Activated CD4-positive, CD25-positive, alpha-beta regulatory T cell treated with anti-CD3 and anti-CD28 coated beads, Interleukin-2, amount 50 U/mL, for 16 hours (primary cell): ENCODE measurements around the gene KCNH2.

Experiments
- DNase-seq: peaks from one replicate; pipeline ENCODE4 v3.0.0-alpha.2; 2020; ENCODE audit warnings: low read depth, low spot score

KCNH2 gene

DNA sequence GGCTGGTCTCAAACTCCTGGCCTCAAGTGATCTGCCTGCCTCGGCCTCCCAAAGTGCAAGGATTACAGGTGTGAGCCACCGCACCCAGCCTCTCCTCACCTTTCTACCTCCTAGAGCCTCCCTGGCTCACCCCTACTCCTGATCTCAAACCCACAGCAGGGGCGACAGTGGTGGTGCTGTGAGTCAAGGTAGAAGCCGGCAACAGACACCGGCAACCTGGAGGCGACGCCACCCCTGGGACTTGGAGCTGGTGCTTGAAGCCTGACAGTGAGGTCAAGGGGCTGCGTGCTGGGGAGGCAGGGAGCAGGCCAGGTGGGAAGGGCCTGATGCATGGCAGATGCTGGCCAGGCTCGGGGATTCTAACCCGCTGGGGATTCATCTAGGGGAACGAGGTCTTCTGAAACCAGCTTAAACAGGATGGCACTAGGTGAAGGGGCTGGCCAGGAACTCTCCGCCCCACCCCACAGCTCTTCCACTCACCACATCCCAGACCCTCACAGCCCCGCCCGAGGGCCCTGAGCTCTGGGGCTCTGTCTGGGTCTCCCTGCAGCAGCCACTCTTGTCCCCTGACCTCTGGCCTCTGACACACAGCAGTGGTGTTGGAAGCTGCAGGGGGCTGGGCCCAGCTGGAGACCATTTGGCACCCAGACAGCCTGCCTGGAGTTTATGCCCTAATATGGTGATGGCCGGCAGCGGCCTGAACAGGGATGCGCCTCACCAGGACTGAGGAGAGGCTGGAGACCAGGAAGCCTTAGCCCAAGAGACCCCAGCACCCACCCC is 16.4 kb downstream of the KCNH2 start:
- DNase-seq = no peak

DNA sequence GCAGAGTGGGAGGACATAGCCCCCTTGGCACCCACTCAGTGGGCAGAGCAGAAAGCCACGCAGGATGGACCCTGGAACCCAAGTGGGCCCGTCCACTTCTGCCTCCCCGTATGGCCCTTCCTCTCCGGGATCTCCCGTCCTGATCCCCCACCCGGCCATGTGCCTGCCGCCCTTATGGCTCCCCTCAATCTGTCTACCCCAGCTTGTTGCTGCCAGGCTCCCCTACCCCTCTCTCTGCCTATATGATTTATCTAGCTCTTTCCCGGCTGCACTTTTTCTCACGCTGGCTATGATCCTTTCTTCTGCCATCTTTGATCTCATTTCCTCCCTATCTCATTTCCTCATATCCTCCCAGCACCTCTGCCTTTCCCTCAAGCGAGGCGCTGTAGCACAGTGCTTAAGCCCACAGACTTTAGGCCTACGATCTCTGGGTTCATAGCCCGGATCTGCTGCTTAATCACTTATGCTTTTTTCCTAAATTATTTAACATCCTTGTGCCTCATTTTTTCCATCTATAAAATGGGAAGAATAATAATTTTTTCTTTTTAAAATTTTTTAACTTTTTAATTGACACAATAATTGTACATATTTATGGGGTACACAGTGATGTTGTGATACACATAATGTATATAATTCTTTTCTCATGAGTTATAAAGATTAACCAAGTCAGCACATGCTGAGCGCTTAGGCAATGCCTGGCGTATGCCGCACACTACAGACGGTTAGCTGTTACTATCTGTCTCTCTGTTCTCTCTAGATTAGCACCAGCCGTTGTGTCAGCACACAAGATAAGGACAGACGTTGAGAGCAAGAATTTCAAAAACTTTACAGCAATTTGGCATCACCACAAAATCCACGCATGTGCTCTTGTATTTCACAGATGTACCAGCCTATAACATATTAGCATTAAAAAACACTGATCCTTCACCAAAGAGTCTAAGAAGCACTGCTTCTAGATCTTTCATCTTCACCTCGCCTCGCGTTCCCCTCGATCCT is 18.1 kb downstream of the KCNH2 start:
- DNase-seq = no peak

- DNase-seq = no peak
Measured at GRCh38 chr7:150959081-150959480, 19.0 kb downstream of the KCNH2 start.

GRCh38 chr7:150958597-150958996 is 19.5 kb downstream of the KCNH2 start:
- no peak for DNase-seq

DNA sequence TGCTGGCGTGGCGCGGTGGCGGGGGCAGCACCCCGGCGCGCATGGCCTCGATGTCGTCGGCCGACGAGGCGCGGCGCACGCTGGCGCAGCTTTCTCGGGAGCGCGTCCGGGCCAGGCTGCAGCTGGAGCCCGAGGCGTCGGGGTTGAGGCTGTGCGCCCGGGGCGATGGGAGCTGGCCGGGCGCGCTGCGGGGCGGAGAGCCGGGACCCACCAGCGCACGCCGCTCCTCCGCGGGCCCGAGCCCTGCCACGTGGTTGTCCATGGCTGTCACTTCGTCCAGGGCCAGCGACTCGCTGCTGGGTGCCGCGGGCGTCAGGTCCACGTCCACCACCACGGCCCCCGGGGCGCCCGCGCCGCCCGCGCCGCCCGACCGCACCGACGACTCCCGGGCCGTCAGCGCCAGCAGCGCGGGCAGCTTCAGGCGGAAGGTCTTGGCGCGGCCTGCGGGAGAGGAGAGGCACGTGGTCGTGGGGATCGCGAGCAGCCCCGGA is 20.0 kb downstream of the KCNH2 start:
- DNase-seq = no peak

GRCh38 chr7:150957133-150958020 is 20.7 kb downstream of the KCNH2 start:
- no peak for DNase-seq

DNA sequence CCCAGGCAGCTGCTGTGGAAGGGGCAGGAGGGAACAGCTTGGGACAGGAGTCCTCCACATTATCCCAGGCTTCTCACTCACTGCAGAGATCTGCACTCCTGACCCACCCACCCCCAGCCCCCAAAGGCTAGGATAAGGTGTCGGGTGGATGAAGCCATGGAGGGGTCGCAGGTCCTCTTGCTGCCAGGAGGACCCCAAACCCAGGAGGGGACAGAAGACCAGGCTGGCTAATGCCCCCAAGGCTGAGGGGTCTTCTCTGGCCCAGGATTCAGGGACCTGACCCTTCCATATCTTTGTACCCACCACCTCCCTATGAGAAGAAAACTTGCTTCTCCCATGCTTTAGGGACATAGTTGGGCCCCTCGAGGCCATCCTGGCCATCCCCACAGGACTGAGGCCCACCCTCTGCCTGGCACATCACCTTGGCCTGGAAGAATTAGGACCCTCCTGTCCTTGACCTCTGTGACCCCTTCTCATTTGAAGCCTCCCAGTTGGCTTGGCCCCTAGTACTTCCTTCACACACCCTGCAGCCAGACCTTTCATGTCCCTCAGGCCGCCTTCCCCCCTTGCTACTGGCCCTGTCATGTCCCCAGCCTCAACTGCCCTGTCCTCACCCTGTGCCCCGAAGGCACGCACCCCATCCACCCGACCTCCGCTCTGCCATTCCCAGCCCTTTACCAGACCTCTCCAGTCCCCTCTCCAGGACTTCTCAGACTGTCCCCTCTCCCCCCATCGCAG is 21.6 kb downstream of the KCNH2 start:
- DNase-seq = no peak

GRCh38 chr7:150955519-150956394 is 22.4 kb downstream of the KCNH2 start:
- no peak for DNase-seq

DNA sequence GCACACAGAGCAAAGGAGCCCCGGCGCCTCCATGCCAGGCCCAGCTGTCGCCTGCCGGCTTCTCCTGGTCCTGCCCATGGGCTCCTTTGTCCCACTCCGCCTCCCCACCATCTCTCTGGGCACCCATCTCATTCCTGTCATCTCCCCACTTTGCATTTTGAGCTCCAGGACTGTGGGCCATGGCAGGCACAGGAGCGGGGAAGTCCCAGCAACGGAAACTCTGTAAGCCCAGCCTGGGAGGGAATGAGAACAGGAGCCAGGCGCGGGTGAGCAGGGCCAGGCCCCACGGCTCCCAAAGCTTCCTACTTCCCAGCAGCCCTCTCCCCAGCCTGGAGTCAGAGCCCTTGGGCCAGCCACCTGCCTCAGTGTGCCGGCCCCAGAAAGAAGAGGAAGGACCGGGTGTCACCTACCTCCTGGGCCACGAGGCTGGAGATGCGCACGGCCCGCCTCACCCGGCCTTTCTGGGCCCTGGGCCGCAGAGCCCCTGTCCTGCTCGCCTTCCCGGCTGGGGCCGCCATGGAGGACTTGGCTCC is 23.1 kb downstream of the KCNH2 start:
- DNase-seq = no peak

DNA sequence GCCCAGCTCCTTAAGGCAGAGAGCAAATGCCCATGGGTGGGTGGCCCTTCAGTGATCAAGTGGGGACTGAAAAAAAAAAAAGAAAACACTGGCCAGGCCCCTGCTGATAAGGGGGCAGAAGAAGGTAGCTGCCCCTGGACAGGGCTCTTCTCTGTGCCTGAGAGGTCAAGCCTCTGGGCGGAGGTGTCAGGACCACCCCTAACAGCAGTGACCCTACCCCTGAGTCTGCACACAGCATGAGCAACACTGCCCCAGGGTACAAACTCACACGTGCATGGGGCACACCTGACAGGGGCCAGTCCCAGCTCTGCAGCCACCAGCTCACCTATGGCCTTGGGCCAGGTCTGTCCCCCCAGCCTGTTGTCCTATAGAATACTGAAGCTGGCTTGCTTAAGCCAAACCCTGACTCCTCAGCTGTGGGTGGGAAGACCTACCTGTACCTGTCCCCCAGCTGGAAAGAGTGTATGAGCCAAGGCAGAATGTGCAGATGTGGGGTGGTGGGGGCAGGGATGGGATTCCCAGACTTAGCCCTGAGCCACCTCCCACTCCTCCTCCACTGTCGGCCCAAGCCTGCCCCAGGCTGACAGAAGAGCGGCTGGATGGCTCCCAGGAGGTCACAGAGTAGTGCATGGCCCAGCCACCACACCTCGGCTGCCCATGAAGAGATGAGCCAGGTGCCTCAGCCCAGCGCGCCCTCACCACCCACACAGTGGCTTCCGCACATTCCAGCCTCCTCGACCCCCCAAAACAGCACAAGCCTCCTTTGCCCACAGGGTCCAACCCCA is 23.7 kb downstream of the KCNH2 start:
- no peak for DNase-seq

DNA sequence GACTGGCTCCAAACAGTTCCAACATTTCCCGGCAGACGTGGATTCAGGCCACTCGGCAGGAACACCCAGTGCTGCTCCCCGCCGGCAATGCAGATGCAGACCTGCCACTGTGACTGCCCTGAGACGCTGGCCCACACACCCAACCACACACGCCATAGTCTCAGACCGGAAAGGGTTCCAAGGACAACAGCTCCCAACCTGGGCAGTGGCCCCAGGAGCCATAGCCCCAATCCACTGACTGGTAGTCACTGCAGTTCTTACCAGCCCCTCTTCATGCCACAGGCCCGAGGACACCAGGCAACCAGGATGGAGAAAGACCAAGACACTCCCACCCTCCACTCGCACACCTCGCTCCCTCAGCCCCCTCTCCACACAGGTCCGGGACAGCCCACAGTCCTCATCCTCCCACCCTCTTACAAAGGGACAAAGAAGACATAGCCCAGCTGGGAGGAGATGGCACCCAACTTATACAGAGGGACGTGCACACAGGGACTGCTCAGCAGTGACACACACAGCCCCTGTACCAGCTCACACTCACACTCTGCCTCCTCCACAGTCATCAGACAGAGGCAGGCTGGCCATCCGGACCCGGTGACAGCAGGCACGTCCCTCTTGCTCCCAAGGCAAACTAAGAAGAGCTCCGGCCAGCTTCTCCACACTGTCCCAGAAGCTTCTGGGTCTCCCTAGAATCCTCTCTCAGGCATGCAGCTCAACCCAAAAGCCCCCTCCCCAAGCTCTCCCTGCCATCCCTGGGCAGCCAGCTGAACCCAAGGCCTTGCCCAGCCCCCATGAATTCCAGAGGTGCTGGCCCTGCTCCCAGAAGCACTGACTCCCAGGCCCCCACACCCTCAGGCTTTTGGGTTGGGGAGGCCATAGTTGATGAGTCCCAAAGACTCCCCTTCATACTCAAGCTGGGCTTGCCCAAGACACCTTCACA is 24.8 kb downstream of the KCNH2 start:
- no peak for DNase-seq

DNA sequence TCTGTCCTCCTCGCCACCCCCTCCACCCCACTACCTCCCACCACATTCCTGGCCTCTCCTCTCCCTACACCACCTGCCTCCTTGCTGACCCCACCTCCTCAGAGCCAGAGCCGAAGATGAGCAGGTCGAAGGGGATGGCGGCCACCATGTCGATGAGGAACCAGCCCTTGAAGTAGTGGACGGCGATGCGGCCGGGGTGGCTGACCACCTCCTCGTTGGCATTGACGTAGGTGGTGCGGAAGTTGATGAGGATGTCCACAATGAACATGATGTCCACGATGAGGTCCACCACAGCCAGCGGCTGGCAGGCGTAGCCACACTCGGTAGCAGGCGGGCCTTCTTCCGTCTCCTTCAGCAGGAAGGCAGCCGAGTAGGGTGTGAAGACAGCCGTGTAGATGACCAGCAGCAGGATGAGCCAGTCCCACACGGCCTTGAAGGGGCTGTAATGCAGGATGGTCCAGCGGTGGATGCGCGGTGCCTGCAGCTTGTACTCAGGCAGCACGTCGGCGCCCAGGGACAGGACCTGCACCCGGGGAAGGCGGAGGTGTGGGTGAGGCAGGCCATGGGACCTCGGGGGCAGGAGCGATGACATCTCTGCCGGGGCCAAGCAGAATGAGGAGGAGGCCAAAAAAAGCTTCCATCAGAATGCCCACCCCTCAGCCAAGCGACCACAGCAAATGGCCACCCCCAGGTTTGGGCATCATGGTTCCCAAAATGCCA is 25.6 kb downstream of the KCNH2 start:
- no peak for DNase-seq

GRCh38 chr7:150951521-150951920 is 26.6 kb downstream of the KCNH2 start:
- DNase-seq = no peak

DNA sequence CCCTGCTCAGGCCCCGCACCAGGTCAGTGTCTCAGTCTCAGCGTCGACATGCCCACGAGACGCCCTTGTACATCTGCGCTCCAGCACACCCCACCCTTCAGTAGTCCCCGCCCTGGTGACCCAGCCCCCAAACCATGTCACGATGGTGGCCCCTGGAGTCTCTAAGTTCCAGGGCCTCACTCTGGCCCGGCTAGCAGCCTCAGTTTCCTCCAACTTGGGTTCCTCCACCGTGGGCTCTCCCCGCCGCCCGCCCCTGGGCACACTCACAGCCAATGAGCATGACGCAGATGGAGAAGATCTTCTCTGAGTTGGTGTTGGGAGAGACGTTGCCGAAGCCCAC is 27.0 kb downstream of the KCNH2 start:
- no peak for DNase-seq

DNA sequence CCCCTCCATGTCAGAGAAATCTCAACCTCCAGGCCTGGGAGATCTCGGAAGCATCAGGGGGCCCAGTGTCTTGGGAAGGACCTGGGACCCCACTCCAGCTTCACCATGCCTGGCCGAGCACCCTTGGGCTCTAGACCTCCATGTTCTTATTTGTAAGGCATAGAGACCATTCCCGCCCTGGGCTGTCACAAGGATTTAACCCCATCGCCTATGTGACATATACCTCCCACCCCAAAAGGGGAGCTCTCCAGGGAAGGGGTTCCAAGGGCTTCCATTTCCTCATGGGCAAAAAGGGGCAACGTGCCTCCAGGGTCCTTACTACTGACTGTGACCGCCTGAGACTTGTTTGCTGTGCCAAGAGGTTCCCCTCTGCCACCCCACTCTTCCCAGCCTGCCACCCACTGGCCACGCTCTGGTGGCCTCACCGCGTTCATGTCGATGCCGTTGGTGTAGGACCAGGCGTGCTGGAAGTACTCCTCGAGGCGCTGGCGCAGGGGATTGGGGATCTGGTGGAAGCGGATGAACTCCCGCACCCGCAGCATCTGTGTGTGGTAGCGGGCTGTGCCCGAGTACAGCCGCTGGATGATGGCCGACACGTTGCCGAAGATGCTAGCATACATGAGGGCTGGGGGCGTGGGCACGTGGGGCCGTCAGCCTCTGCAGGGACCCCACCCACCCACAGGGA is 27.5 kb downstream of the KCNH2 start:
- DNase-seq = no peak

GRCh38 chr7:150949971-150950491 is 28.1 kb downstream of the KCNH2 start:
- DNase-seq = no peak
